Measurements from ENCODE around the gene LCOR. TPM values are rescaled to one million over a fixed set of nuclear protein-coding genes. Genes with fewer than 3 reads are reported as not detected.
A peak's percentile ranks its signal among the peaks of the same experiment; 100 is the strongest.

Gene LCOR
- total and polyA plus RNA-seq, 2 experiments from 2014 or later = 26.1 to 48.7 TPM

- no peak for DNase-seq (ENCODE audit: low spot score)
- Histone ChIP-seq H3K9me2 (replicated peaks; ENCODE audit: insufficient read depth) (no peaks in the 10 kb centered on the region), H3K4me2 (peak overlapping the region; percentile 30), H3K9me3 (ENCODE audit: low read depth) (no peaks in the 10 kb centered on the region), H3K27me3 (no peaks in the 10 kb centered on the region), H3K4me1 (ENCODE audit: insufficient read depth) (peaks cover 19% of the 10 kb centered on the region), H3K27ac (no peak overlapping the region), H3K36me3 (replicated peaks; ENCODE audit: insufficient read depth, low read depth) (no peaks in the 10 kb centered on the region), H3K79me2 (no peaks in the 10 kb centered on the region), H3K4me3 (no peak overlapping the region), H4K20me1 (ENCODE audit: insufficient read depth, poor library complexity, severe bottlenecking) (no peaks in the 10 kb centered on the region), H2AFZ (no peak overlapping the region)
- WGBS (ENCODE audit: low lambda C conversion rate, missing lambda C conversion rate) = 83% methylated on average over 2 of the region's 2 CpGs
- TF ChIP-seq EZH2 (IDR thresholded peaks at IDR 0.05; ENCODE audit: borderline replicate concordance) (no peak), CTCF (IDR thresholded peaks at IDR 0.05; ENCODE audit: poor library complexity) (no peak), EZH2phosphoT487 (IDR thresholded peaks at IDR 0.05; ENCODE audit: low read depth, severe bottlenecking, unreplicated experiment) (no peak)
Observed at GRCh38 chr10:96975136-96975535, 143.0 kb downstream of the LCOR start.

- no peak overlapping the region for H3K4me2 ChIP-seq
- no peak for DNase-seq (ENCODE audit: low spot score)
- no peaks in the 10 kb centered on the region for H4K20me1 ChIP-seq (ENCODE audit: insufficient read depth, poor library complexity, severe bottlenecking)
- no peak overlapping the region for H3K4me3 ChIP-seq
- 92% methylated on average over 3 of the region's 3 CpGs for WGBS (ENCODE audit: low lambda C conversion rate, missing lambda C conversion rate)
- H2AFZ ChIP-seq = no peak overlapping the region
- peaks cover 13% of the 10 kb centered on the region for H3K4me1 ChIP-seq (ENCODE audit: insufficient read depth)
- no peaks in the 10 kb centered on the region for H3K9me3 ChIP-seq (ENCODE audit: low read depth)
- H3K79me2 ChIP-seq = no peaks in the 10 kb centered on the region
- no peaks in the 10 kb centered on the region for H3K36me3 ChIP-seq (replicated peaks; ENCODE audit: insufficient read depth, low read depth)
- TF ChIP-seq CTCF (IDR thresholded peaks at IDR 0.05; ENCODE audit: poor library complexity) (no peak), EZH2phosphoT487 (IDR thresholded peaks at IDR 0.05; ENCODE audit: low read depth, severe bottlenecking, unreplicated experiment) (no peak), EZH2 (IDR thresholded peaks at IDR 0.05; ENCODE audit: borderline replicate concordance) (no peak)
- H3K27me3 ChIP-seq = no peaks in the 10 kb centered on the region
- H3K27ac ChIP-seq = no peak overlapping the region
- H3K9me2 ChIP-seq (replicated peaks; ENCODE audit: insufficient read depth) = no peaks in the 10 kb centered on the region
Observed at GRCh38 chr10:96978621-96979154, 146.6 kb downstream of the LCOR start.

GRCh38 chr10:96982149-96982930 is 150.2 kb downstream of the LCOR start:
- no peak for DNase-seq (ENCODE audit: low spot score)
- no peaks in the 10 kb centered on the region for H3K9me3 ChIP-seq (ENCODE audit: low read depth)
- H3K36me3 ChIP-seq (replicated peaks; ENCODE audit: insufficient read depth, low read depth) = no peaks in the 10 kb centered on the region
- no peaks in the 10 kb centered on the region for H4K20me1 ChIP-seq (ENCODE audit: insufficient read depth, poor library complexity, severe bottlenecking)
- no peaks in the 10 kb centered on the region for H3K9me2 ChIP-seq (replicated peaks; ENCODE audit: insufficient read depth)
- H3K4me1 ChIP-seq (ENCODE audit: insufficient read depth) = peaks cover 3% of the 10 kb centered on the region
- no peak overlapping the region for H3K4me3 ChIP-seq
- H3K27me3 ChIP-seq = no peaks in the 10 kb centered on the region
- H3K4me2 ChIP-seq = no peak overlapping the region
- H3K27ac ChIP-seq = no peak overlapping the region
- WGBS (ENCODE audit: low lambda C conversion rate, missing lambda C conversion rate) = 98% methylated on average over 12 of the region's 12 CpGs
- H2AFZ ChIP-seq = no peak overlapping the region
- no peak for TF ChIP-seq EZH2 (IDR thresholded peaks at IDR 0.05; ENCODE audit: borderline replicate concordance)
- no peak for TF ChIP-seq EZH2phosphoT487 (IDR thresholded peaks at IDR 0.05; ENCODE audit: low read depth, severe bottlenecking, unreplicated experiment)
- TF ChIP-seq CTCF (IDR thresholded peaks at IDR 0.05; ENCODE audit: poor library complexity) = no peak
- H3K79me2 ChIP-seq = no peaks in the 10 kb centered on the region
